Parathyroid adenoma (tissue), 2 donors: ENCODE measurements around the gene KLHL29.

Source experiments
- H2AFZ ChIP-seq: fragments of 300-600 bp; sonication (generic); one replicate; pipeline ENCODE4 v1.7.0; 2017; ENCODE audit warnings: antibody characterized with exemption, mild to moderate bottlenecking
- H3K27ac ChIP-seq: fragments of 300-600 bp; sonication (generic); one replicate; pipeline ENCODE4 v1.7.0; 2017
- H3K27me3 ChIP-seq: fragments of 300-600 bp; sonication (generic); one replicate; pipeline ENCODE4 v1.7.0; 2017; ENCODE audit warnings: low read length; ENCODE audit not compliant: control insufficient read depth, insufficient read depth
- H3K36me3 ChIP-seq: fragments of 300-600 bp; sonication (generic); one replicate; pipeline ENCODE4 v1.7.0; 2017; ENCODE audit warnings: low read length; ENCODE audit not compliant: control insufficient read depth, insufficient read depth
- H3K4me1 ChIP-seq: fragments of 300-600 bp; sonication (generic); one replicate; pipeline ENCODE4 v1.7.0; 2017; ENCODE audit warnings: control low read depth
- H3K4me2 ChIP-seq: fragments of 300-600 bp; sonication (generic); one replicate; pipeline ENCODE4 v1.7.0; 2017; ENCODE audit warnings: low read length
- H3K4me3 ChIP-seq: fragments of 300-600 bp; sonication (generic); one replicate; pipeline ENCODE4 v1.7.0; 2017; ENCODE audit warnings: low read depth, low read length
- H3K79me2 ChIP-seq: fragments of 300-600 bp; sonication (generic); one replicate; pipeline ENCODE4 v1.7.0; 2017; ENCODE audit warnings: control low read depth
- H3K9ac ChIP-seq: fragments of 300-600 bp; sonication (generic); one replicate; pipeline ENCODE4 v1.7.0; 2017; ENCODE audit warnings: mild to moderate bottlenecking
- H3K9me3 ChIP-seq: fragments of 300-600 bp; sonication (generic); one replicate; pipeline ENCODE4 v1.7.0; 2017; ENCODE audit warnings: low read length; ENCODE audit not compliant: control insufficient read depth
- TF ChIP-seq, protein P1 (sequence below): fragments of 300-600 bp; sonication (generic); IDR thresholded peaks from one replicate; pipeline ENCODE4 v1.7.0; 2017; ENCODE audit warnings: antibody characterized with exemption, mild to moderate bottlenecking
- donor health status: primary hyperparathyroidism.

Gene KLHL29

DNA sequence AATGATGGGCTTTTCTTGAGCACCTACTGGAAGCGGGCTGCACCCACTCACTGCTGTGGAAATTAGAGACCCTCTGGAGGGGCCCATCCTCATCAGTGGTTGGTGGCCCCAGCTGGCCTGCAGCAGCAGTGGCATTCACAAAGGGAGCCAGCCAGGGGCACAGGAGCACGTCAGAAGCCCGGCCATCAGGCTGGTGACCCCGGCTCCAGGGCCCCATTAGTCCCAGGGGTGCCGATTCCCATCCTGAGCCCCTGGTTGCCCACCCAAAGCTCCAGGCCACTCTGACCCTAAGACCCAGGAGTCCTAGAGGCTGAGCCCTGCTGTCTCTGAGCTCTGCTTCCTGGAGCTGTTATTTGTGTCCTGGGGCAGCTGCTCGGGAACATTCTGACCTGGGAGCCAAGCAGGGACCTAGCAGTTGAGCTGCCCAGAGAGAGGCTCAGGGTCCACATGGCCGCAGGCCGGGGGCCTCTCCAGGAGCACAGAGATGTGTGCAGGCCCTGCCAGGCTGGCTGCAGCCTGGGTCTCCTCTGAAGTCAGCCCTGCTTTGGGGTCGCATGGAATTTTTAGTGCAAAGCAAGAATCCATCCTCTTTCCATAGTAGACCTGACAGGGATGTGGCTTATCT is 207.2 kb downstream of the KLHL29 start:
- Histone ChIP-seq H3K4me2 (no peak overlapping the region), H3K36me3 (no peaks in the 10 kb centered on the region), H3K9me3 (no peaks in the 10 kb centered on the region), H3K9ac (no peak overlapping the region), H3K4me3 (no peak overlapping the region), H3K4me1 (peaks cover 5% of the 10 kb centered on the region), H3K27ac (no peak overlapping the region), H3K79me2 (no peaks in the 10 kb centered on the region), H3K27me3 (no peaks in the 10 kb centered on the region), H2AFZ (no peak overlapping the region)
- TF ChIP-seq, protein P1, sequence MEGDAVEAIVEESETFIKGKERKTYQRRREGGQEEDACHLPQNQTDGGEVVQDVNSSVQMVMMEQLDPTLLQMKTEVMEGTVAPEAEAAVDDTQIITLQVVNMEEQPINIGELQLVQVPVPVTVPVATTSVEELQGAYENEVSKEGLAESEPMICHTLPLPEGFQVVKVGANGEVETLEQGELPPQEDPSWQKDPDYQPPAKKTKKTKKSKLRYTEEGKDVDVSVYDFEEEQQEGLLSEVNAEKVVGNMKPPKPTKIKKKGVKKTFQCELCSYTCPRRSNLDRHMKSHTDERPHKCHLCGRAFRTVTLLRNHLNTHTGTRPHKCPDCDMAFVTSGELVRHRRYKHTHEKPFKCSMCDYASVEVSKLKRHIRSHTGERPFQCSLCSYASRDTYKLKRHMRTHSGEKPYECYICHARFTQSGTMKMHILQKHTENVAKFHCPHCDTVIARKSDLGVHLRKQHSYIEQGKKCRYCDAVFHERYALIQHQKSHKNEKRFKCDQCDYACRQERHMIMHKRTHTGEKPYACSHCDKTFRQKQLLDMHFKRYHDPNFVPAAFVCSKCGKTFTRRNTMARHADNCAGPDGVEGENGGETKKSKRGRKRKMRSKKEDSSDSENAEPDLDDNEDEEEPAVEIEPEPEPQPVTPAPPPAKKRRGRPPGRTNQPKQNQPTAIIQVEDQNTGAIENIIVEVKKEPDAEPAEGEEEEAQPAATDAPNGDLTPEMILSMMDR, result no peak

DNA sequence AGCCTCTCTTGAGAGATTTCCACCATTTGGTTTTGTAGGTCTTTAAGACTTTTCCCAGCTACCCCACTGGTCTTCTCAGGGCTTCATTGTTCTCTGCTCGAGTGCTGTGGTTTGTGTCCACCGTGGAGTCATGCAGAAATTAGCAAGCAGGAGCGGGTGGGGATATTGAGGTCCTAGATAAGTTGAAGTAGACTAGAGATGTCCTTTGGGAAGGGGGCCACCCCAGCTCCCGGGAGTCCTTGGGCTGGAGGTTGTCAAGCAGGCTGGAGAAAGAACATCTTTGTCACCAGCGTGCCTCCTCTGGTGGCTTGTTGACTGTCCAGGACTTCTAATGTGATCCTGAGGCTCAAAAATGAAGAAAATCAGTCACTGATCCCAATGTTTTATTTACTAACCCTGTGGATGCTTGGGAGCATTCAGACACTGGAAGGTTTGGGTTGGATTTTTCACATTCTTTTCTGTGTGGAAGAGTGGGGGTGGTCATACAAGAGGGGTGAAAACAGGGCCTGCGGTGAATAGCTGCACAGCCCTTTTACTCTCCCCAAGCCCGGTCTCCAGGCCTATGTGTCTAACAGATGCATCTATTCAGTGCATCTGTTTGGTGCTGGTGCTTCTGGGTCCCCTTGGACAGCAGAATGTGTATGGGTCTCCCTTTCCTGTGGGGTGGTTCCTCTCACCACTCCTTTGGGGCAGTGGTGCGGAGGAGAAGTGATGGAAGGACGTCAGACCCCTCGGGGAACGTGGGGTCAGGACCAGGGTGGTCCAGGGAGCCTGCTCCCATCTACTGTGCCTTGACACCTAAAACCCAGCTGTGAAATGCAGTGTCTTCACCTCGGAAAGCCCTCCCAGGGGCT is 208.1 kb downstream of the KLHL29 start:
- Histone ChIP-seq H3K27ac (no peak overlapping the region), H3K4me3 (no peak overlapping the region), H3K9me3 (no peaks in the 10 kb centered on the region), H2AFZ (no peak overlapping the region), H3K36me3 (no peaks in the 10 kb centered on the region), H3K4me2 (no peak overlapping the region), H3K27me3 (no peaks in the 10 kb centered on the region), H3K79me2 (no peaks in the 10 kb centered on the region), H3K4me1 (peaks cover 5% of the 10 kb centered on the region), H3K9ac (no peak overlapping the region)
- TF ChIP-seq, protein P1, result no peak

DNA sequence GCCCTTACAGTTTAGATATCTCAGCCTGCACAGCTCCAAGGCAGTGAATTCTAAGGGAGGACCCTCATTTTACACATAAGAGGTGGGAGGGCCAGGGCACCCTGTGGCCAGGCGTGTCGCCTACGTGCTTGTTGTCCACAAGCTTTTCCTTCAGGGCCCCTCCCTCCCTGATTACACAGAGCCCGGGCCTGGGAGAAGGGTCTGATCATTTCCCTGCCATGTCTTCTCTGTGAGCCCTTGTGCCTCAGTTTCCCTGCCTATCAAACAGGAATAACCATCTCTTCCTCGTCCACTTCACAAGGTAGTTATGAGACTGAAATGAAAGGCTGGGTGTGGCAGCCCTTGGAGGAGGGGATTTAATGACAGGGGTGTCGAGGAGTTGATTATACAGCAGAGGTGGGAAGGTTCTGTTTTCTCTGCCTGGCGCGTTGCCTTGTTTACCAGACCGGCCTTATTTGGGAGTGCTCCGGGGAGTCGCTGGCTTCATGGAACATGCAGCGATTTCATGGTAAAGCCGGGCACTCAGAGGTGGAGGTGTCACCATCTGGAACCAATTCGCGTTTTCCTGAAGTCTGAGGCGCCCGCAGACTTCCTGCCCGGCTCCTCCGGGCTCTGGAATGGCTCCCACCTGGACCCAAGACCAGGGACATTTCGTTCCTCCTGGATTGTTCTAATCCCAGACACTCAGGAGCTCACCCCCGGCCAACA is 208.9 kb downstream of the KLHL29 start:
- H3K4me1 ChIP-seq, result peaks cover 5% of the 10 kb centered on the region
- no peak overlapping the region for H2AFZ ChIP-seq
- H3K9ac ChIP-seq, result no peak overlapping the region
- TF ChIP-seq, protein P1, result no peak
- no peaks in the 10 kb centered on the region for H3K36me3 ChIP-seq
- H3K79me2 ChIP-seq, result no peaks in the 10 kb centered on the region
- peak overlapping the region; percentile 20 for H3K27ac ChIP-seq
- H3K4me3 ChIP-seq, result no peak overlapping the region
- no peaks in the 10 kb centered on the region for H3K27me3 ChIP-seq
- no peak overlapping the region for H3K4me2 ChIP-seq
- H3K9me3 ChIP-seq, result no peaks in the 10 kb centered on the region

DNA sequence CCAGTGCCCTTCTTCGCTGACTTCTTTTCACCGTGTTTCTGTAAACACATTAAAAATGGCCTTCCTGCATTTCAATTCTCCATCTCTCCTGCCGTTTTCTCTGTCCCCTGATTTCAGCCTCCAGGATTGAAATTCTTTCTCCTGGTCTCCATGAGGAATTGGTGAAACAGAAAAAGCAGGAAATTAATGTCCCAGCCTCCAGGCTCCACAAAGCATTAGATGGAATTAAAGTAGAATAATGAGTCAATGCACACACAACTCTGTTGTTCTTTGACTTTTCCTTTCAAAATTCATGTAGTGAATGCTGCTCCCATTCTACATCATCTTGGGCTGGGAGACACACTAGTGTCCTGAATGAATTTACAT is 209.5 kb downstream of the KLHL29 start:
- no peak overlapping the region for H3K4me2 ChIP-seq
- H3K36me3 ChIP-seq, result no peaks in the 10 kb centered on the region
- H3K4me3 ChIP-seq, result no peak overlapping the region
- peak overlapping the region; percentile 20 for H3K27ac ChIP-seq
- no peaks in the 10 kb centered on the region for H3K9me3 ChIP-seq
- H2AFZ ChIP-seq, result no peak overlapping the region
- TF ChIP-seq, protein P1, result no peak
- H3K79me2 ChIP-seq, result no peaks in the 10 kb centered on the region
- H3K9ac ChIP-seq, result no peak overlapping the region
- peaks cover 5% of the 10 kb centered on the region for H3K4me1 ChIP-seq
- H3K27me3 ChIP-seq, result no peaks in the 10 kb centered on the region
